ENCODE measurements around the gene GLRA2.

GLRA2 gene

GRCh38 chrX:14702145-14702544 lies 172.8 kb downstream of the GLRA2 start:
- DNase-seq: no peak

- DNase-seq: peak; percentile 26
Measured at GRCh38 chrX:14712096-14712495, 182.8 kb downstream of the GLRA2 start.

GRCh38 chrX:14717949-14718348 lies 188.6 kb downstream of the GLRA2 start:
- no peak for DNase-seq

GRCh38 chrX:14718403-14718802 lies 189.1 kb downstream of the GLRA2 start:
- DNase-seq: peak; percentile 12

- no peak for DNase-seq
Measured at GRCh38 chrX:14729058-14729457, 199.7 kb downstream of the GLRA2 start.

GRCh38 chrX:14738643-14739042 lies 209.3 kb downstream of the GLRA2 start:
- peak; percentile 60 for DNase-seq

- peak; percentile 77 for DNase-seq
Measured at GRCh38 chrX:14753441-14753840, 224.1 kb downstream of the GLRA2 start.

GRCh38 chrX:14758029-14758491 lies 228.7 kb downstream of the GLRA2 start:
- no peak for DNase-seq

- no peak for DNase-seq
Measured at GRCh38 chrX:14775416-14775815, 246.1 kb downstream of the GLRA2 start.

- DNase-seq: peak; percentile 38
Measured at GRCh38 chrX:14776901-14777300, 247.6 kb downstream of the GLRA2 start.

GRCh38 chrX:14777525-14777924 lies 248.2 kb downstream of the GLRA2 start:
- DNase-seq: peak; percentile 38

GRCh38 chrX:14779580-14779979 lies 250.2 kb downstream of the GLRA2 start:
- DNase-seq: no peak

Measured in fibroblast of skin of scalp (primary cell).